H1 (cell line): ENCODE measurements around the gene ZNF500. TPM values are rescaled to one million over a fixed set of nuclear protein-coding genes. Genes with fewer than 3 reads are reported as not detected.

ENCODE experiments used
- ASH2L ChIP-seq: fragments of 200-600, 300-600 bp; sonication (generic); IDR thresholded peaks from one replicate; pipeline ENCODE4 v1.7.1; 2017; ENCODE audit warnings: low read length
- CBX8 ChIP-seq: fragments of 300-800, 300-1000 bp; sonication (generic); IDR thresholded peaks from 2 replicates; pipeline ENCODE4 v1.7.1; 2016; ENCODE audit warnings: low read depth, low read length, borderline replicate concordance
- CTCF ChIP-seq, 3 experiments: IDR thresholded peaks; 1 replicate in 2 of 3; 2 replicates in 1 of 3; pipeline versions ENCODE4 v1.5.1 to v1.6.1; 2011; ENCODE audit warnings: low read length in 3 of 3, mild to moderate bottlenecking in 3 of 3, inconsistent platforms in 2 of 3, low read depth in 1 of 3, moderate library complexity in 1 of 3; ENCODE audit not compliant: insufficient read depth in 1 of 3; ENCODE audit errors: control extremely low read depth in 1 of 3
- EGR1 ChIP-seq: IDR thresholded peaks from 2 replicates; pipeline ENCODE4 v1.6.1; 2011; ENCODE audit warnings: low read depth, low read length, borderline replicate concordance
- GTF2F1 ChIP-seq: IDR thresholded peaks from 2 replicates; pipeline ENCODE4 v1.6.1; 2012; ENCODE audit warnings: low read depth, low read length, improper control_type of control experiment, borderline replicate concordance
- PHF8 ChIP-seq: fragments of 200-600 bp; sonication (generic); conservative IDR thresholded peaks from 2 replicates; pipeline ENCODE4 v1.7.1; 2012; ENCODE audit warnings: low read depth, mild to moderate bottlenecking, inconsistent platforms, low read length, moderate library complexity
- POLR2A ChIP-seq, 2 experiments: IDR thresholded peaks; 1 replicate in 1 of 2; 2 replicates in 1 of 2; pipeline ENCODE4 v1.6.1; 2011; ENCODE audit warnings: low read depth in 2 of 2, low read length in 2 of 2, mild to moderate bottlenecking in 2 of 2; ENCODE audit errors: control extremely low read depth in 1 of 2
- RAD21 ChIP-seq, 2 experiments: IDR thresholded peaks in 1 of 2; conservative IDR thresholded peaks in 1 of 2; 2 replicates each; pipeline ENCODE4 v1.6.1; 2011; ENCODE audit warnings: low read depth in 2 of 2, low read length in 2 of 2, improper control_type of control experiment in 1 of 2, inconsistent platforms in 1 of 2, mild to moderate bottlenecking in 1 of 2, moderate library complexity in 1 of 2
- SP1 ChIP-seq: IDR thresholded peaks from 2 replicates; pipeline ENCODE4 v1.6.1; 2011; ENCODE audit warnings: low read depth, low read length
- SP4 ChIP-seq: IDR thresholded peaks from 2 replicates; pipeline ENCODE4 v1.6.1; 2012; ENCODE audit warnings: low read length, inconsistent platforms
- TAF1 ChIP-seq: IDR thresholded peaks from 2 replicates; pipeline ENCODE4 v1.6.1; 2011; ENCODE audit warnings: mild to moderate bottlenecking, low read depth, low read length
- polyA plus RNA-seq, 7 experiments: library from polyadenylated mRNA; depleted of rRNA in 3 of 7; stranded (reverse) in 5 of 7; unstranded in 2 of 7; fragments of >200 nt in 5 of 7; fragments of 200-250 nt in 2 of 7; gene quantifications; 1 replicate in 5 of 7; 2 replicates in 1 of 7; 4 replicates in 1 of 7; pipeline versions ENCODE4 v1.2.1 to v1.2.3, GENCODE V29; 2011 to 2013; ENCODE audit warnings: missing spikeins in 2 of 7, mixed read lengths in 2 of 7
- total RNA-seq: library from RNA; stranded (reverse); fragmentation: NEBNext Ultra II Directional; extraction: Animal tissue kit (Norgen Biotek cat#: 25700); gene quantifications from 2 replicates; pipeline ENCODE4 v1.2.1, GENCODE V29; 2021

Gene ZNF500
- total and polyA plus RNA-seq, 2 of the 8 experiments (the other 6 are each of a cell fraction or from before 2014, with no cell fraction given): 10.3 to 10.4 TPM

GRCh38 chr16:4787627-4788482 lies 20.9 kb upstream of the ZNF500 start, which contains the start of gene SEPTIN12 (continued):
- TF ChIP-seq PHF8: no peak
- 0 out of 2 replicates have a peak, but pooled peaks have one; percentile 15 for TF ChIP-seq TAF1
- no peak for TF ChIP-seq ASH2L
- no peak for TF ChIP-seq POLR2A (IDR thresholded peaks at IDR 0.05; ENCODE audit: control extremely low read depth in 1 of 2, low read depth in 2 of 2, low read length in 2 of 2)
- TF ChIP-seq EGR1: no peak
- TF ChIP-seq GTF2F1: no peak
- TF ChIP-seq CBX8: no peak
- TF ChIP-seq SP1: no peak
- no peak for TF ChIP-seq CTCF (IDR thresholded peaks at IDR 0.05; ENCODE audit: control extremely low read depth in 1 of 3, insufficient read depth in 1 of 3, low read depth in 1 of 3, low read length in 3 of 3)
- TF ChIP-seq RAD21 (IDR thresholded peaks at IDR 0.05 in 1 of 2, conservative IDR thresholded peaks at IDR 0.05 in 1 of 2; ENCODE audit: low read depth in 2 of 2, low read length in 2 of 2): peak in 1 of 2 experiments; percentile 11; a peak in 2 of 4 replicates
- no peak for TF ChIP-seq SP4
